Measurements from ENCODE around the gene URB1. TPM values are rescaled to one million over a fixed set of nuclear protein-coding genes. Genes with fewer than 3 reads are reported as not detected.

Gene URB1, protein sequence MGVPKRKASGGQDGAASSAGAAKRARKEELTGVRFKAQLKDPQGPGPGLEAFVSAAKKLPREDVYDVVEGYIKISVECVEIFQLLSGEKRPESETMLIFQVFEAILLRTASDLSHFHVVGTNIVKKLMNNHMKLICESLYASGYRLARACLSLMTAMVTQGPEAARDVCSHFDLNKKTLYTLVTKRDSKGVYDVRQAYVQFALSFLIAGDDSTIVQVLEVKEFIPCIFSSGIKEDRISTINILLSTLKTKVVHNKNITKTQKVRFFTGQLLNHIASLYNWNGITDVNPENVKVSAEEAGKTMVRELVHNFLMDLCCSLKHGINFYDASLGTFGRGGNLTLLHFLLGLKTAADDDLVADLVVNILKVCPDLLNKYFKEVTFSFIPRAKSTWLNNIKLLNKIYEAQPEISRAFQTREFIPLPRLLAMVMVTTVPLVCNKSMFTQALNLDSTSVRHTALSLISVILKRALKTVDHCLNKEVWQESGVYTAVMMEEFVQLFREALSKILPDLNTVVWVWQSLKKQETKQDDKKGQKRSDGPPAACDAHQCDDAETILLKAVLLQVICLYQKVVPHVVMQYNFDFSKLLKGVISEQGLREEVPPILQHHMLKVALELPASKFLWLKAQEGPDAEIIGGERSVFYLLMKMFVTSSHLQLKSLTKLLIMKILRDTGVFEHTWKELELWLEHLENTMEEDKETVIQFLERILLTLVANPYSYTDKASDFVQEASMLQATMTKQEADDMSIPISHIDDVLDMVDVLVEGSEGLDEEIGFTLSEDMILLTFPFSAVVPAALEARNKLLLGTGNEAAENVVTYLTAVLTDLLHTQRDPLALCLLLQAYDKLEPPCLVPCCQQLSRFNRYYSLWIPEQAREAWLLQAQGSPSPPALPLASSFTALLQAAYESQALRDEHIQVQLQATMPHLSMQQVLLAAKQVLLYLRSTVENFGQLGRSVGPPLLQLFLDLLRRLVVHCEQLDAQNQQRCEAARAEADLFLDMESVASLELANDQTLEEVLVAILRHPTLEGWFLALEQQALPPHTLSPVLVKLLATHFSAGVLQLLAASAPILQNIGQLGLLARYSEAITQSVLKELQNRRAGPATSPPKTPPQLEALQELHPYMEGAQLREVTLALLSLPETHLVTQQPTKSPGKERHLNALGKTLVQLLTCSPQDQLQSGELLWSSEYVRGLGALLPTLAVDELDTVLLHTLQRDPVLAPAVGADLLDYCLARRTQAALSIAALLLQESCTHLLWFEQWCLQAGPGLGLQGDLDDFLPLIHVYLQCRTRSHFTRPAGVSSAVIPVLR (N-terminal part only)
- polyA plus RNA-seq (2011; rRNA removed) (8.7 and 9.0 TPM in 2 replicates), polyA plus RNA-seq (2017; fragmentation: RNase III; extraction: RNeasy Plus Mini Kit Qiagen cat#74134 plus additional on column Dnase treatment) (9.5 to 10.3 TPM (median 10.1 TPM) in 3 replicates), polyA minus RNA-seq (2011; rRNA and poly(A)+ RNA removed) (21.2 and 22.7 TPM in 2 replicates)
- 4.8 and 6.7 TPM in 2 replicates for polyA plus RNA-seq (2012; cell fraction: cytosol; rRNA removed)
- polyA plus RNA-seq (2012; cell fraction: nucleus; rRNA removed) = 14.2 and 16.0 TPM in 2 replicates

DNA sequence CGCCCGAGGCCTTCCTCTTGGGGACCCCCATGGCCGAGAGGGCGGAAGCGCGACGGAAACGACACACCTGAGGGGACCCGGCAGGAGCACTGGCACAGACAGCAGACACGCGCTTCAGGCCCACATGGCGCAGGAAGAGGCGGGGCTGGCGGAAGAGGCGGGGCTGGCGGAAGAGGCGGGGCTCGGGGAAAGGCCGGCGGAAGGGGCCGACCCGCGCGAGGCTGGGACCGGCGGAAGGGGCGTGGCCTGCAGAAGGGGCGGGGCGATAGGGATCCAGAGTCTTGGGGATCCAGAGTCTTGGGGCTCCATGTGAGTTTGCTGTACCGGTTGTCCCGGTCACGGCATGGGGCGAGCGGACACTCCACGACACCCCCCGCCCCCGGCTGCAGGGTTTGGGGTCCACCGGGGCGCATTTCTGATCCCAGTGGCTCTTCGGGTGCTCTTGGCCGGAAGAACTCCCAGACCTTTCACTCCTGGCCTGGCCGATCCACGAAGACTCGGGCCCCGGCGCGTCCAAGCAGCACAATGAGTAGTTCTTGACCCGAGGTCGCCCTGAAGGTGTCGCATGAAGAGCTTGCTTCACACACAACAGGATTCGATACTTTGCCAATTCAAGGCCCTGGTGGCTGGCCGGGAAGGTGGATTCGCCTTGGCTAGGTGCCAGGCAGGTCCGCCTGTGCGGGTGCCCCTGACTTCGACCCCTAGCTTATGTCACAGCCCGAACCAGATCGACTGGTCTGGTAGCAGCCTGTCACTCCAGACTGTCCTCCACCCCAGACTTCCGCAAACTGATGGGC lies at the start of gene URB1:
URB1 (minus strand) TSS at position 133 of the 797 bp plus-strand sequence; CDS start at position 31, 102 bp downstream.
- ATAC-seq (peak; percentile 96 to 98), DNase-seq (ENCODE audit: low read depth in 1 of 2, low spot score in 1 of 2) (peak; percentile 43 to 79), FAIRE-seq (no peak)
- POLR2A ChIA-PET = interaction anchor here (1.4 kb wide), 1 partner anchor 10 kb away, joined by 5 read pairs; no protein-coding TSS in a partner anchor
- Histone ChIP-seq H3K4me3 (peak within 1 kb of the TSS; percentile 100), H3K4me2 (peak within 1 kb of the TSS; percentile 95), H3K27ac (peak within 1 kb of the TSS; percentile 75 to 97), H3K9me3 (peaks cover 5% of the 10 kb centered on the region; the same call in 2 of the 3 replicates), H3K4me1 (peaks cover 25% of the 10 kb centered on the region)
- CTCF ChIA-PET = interaction anchor here (0.7 to 1.4 kb wide), 4 partner anchors 15 to 208 kb away, joined by 3 to 8 read pairs (median 3); no protein-coding TSS in a partner anchor
- 5% methylated on average over 14 of the region's 59 CpGs for WGBS (ENCODE audit: missing lambda C conversion rate)
- TF ChIP-seq, protein P1, sequence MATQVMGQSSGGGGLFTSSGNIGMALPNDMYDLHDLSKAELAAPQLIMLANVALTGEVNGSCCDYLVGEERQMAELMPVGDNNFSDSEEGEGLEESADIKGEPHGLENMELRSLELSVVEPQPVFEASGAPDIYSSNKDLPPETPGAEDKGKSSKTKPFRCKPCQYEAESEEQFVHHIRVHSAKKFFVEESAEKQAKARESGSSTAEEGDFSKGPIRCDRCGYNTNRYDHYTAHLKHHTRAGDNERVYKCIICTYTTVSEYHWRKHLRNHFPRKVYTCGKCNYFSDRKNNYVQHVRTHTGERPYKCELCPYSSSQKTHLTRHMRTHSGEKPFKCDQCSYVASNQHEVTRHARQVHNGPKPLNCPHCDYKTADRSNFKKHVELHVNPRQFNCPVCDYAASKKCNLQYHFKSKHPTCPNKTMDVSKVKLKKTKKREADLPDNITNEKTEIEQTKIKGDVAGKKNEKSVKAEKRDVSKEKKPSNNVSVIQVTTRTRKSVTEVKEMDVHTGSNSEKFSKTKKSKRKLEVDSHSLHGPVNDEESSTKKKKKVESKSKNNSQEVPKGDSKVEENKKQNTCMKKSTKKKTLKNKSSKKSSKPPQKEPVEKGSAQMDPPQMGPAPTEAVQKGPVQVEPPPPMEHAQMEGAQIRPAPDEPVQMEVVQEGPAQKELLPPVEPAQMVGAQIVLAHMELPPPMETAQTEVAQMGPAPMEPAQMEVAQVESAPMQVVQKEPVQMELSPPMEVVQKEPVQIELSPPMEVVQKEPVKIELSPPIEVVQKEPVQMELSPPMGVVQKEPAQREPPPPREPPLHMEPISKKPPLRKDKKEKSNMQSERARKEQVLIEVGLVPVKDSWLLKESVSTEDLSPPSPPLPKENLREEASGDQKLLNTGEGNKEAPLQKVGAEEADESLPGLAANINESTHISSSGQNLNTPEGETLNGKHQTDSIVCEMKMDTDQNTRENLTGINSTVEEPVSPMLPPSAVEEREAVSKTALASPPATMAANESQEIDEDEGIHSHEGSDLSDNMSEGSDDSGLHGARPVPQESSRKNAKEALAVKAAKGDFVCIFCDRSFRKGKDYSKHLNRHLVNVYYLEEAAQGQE (IDR thresholded peaks at IDR 0.05) = no peak
- TF ChIP-seq NFE2L2 (conservative IDR thresholded peaks at IDR 0.05; ENCODE audit: low read length) (no peak), MAFK (IDR thresholded peaks at IDR 0.05; ENCODE audit: partially characterized antibody) (no peak), HOXB5 (CRISPR knock-in tag; IDR thresholded peaks at IDR 0.05) (no peak), JUN (IDR thresholded peaks at IDR 0.05) (peak in 1 of 2 experiments; percentile 54; a peak in 2 of 5 replicates), CBX2 (IDR thresholded peaks at IDR 0.05; ENCODE audit: borderline replicate concordance, low read depth) (no peak), POLR2AphosphoS2 (conservative IDR thresholded peaks at IDR 0.05; ENCODE audit: low read length) (no peak), MYC (IDR thresholded peaks at IDR 0.05; ENCODE audit: borderline replicate concordance, low read length) (peak; percentile 49; the same call in 1 of the 2 replicates), MAZ (IDR thresholded peaks at IDR 0.05; ENCODE audit: borderline replicate concordance, low read depth, low read length) (no peak), SMC3 (IDR thresholded peaks at IDR 0.05) (no peak), POLR2A (IDR thresholded peaks at IDR 0.05; ENCODE audit: low read length) (peak; percentile 70), PHF8 (IDR thresholded peaks at IDR 0.05; ENCODE audit: borderline replicate concordance, low read depth) (peak; percentile 54), RCOR1 (IDR thresholded peaks at IDR 0.05; ENCODE audit: low read depth, low read length) (no peak)
- TF ChIP-seq, protein P2, sequence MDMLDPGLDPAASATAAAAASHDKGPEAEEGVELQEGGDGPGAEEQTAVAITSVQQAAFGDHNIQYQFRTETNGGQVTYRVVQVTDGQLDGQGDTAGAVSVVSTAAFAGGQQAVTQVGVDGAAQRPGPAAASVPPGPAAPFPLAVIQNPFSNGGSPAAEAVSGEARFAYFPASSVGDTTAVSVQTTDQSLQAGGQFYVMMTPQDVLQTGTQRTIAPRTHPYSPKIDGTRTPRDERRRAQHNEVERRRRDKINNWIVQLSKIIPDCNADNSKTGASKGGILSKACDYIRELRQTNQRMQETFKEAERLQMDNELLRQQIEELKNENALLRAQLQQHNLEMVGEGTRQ (IDR thresholded peaks at IDR 0.05) = peak; percentile 13; the same call in 1 of the 2 replicates
- TF ChIP-seq, protein P3, sequence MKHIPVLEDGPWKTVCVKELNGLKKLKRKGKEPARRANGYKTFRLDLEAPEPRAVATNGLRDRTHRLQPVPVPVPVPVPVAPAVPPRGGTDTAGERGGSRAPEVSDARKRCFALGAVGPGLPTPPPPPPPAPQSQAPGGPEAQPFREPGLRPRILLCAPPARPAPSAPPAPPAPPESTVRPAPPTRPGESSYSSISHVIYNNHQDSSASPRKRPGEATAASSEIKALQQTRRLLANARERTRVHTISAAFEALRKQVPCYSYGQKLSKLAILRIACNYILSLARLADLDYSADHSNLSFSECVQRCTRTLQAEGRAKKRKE (CRISPR knock-in tag; IDR thresholded peaks at IDR 0.05; ENCODE audit: low read depth) = no peak
- TF ChIP-seq, protein P4, sequence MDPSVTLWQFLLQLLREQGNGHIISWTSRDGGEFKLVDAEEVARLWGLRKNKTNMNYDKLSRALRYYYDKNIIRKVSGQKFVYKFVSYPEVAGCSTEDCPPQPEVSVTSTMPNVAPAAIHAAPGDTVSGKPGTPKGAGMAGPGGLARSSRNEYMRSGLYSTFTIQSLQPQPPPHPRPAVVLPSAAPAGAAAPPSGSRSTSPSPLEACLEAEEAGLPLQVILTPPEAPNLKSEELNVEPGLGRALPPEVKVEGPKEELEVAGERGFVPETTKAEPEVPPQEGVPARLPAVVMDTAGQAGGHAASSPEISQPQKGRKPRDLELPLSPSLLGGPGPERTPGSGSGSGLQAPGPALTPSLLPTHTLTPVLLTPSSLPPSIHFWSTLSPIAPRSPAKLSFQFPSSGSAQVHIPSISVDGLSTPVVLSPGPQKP (IDR thresholded peaks at IDR 0.05; ENCODE audit: low read depth, low read length) = no peak
- TF ChIP-seq, protein P5, sequence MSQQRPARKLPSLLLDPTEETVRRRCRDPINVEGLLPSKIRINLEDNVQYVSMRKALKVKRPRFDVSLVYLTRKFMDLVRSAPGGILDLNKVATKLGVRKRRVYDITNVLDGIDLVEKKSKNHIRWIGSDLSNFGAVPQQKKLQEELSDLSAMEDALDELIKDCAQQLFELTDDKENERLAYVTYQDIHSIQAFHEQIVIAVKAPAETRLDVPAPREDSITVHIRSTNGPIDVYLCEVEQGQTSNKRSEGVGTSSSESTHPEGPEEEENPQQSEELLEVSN (IDR thresholded peaks at IDR 0.05; ENCODE audit: borderline replicate concordance, low read depth) = peak; percentile 36; the same call in 1 of the 2 replicates
- TF ChIP-seq, protein P6, sequence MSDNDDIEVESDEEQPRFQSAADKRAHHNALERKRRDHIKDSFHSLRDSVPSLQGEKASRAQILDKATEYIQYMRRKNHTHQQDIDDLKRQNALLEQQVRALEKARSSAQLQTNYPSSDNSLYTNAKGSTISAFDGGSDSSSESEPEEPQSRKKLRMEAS (IDR thresholded peaks at IDR 0.05) = peak; percentile 94
- TF ChIP-seq, protein P7, sequence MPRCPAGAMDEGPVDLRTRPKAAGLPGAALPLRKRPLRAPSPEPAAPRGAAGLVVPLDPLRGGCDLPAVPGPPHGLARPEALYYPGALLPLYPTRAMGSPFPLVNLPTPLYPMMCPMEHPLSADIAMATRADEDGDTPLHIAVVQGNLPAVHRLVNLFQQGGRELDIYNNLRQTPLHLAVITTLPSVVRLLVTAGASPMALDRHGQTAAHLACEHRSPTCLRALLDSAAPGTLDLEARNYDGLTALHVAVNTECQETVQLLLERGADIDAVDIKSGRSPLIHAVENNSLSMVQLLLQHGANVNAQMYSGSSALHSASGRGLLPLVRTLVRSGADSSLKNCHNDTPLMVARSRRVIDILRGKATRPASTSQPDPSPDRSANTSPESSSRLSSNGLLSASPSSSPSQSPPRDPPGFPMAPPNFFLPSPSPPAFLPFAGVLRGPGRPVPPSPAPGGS (IDR thresholded peaks at IDR 0.05) = 0 out of 3 replicates have a peak, but pooled peaks have one; percentile 43

Measured in A549 (cell line).